HK-2 (cell line): ENCODE data around the gene ALDH9A1.

Source experiments
- DNase-seq: peaks from one replicate; pipeline ENCODE4 v3.0.0-alpha.2; 2018; ENCODE audit not compliant: unreplicated experiment

The ALDH9A1 gene

GRCh38 chr1:165623624-165624023, 74.7 kb downstream of the ALDH9A1 start:
- no peak for DNase-seq

- no peak for DNase-seq
These were observed 78.7 kb downstream of the ALDH9A1 start for GRCh38 chr1:165619647-165620151.

- DNase-seq: no peak
These were observed 81.3 kb downstream of the ALDH9A1 start for GRCh38 chr1:165616987-165617546.

- DNase-seq: no peak
These were observed 82.2 kb downstream of the ALDH9A1 start for GRCh38 chr1:165616054-165616612.
